Bronchial epithelial cell (primary cell): ENCODE results near the gene PHOX2A. TPM values are rescaled to one million over a fixed set of nuclear protein-coding genes. Genes with fewer than 3 reads are reported as not detected.
A peak's percentile ranks its signal among the peaks of the same experiment; 100 is the strongest.

ENCODE experiments used
- DNase-seq: peaks from one replicate; pipeline ENCODE4 v3.0.0-alpha.2; 2010; ENCODE audit warnings: low read depth
- FAIRE-seq: peaks from 2 replicates; lab custom pipeline; 2011; peaks lifted over from hg19 to GRCh38; lab: Jason Lieb, UNC
- H3K27me3 ChIP-seq: 2 replicates; pipeline ENCODE4 v1.5.1; 2011; ENCODE audit warnings: low read length; ENCODE audit not compliant: control insufficient read depth, insufficient read depth
- H3K36me3 ChIP-seq: 2 replicates; pipeline ENCODE4 v1.5.1; 2011; ENCODE audit warnings: low read length; ENCODE audit not compliant: control insufficient read depth, insufficient read depth
- H3K4me3 ChIP-seq: 2 replicates; pipeline ENCODE4 v1.5.1; 2011; ENCODE audit warnings: mild to moderate bottlenecking, low read depth, low read length, control low read depth
- total RNA-seq: library from RNA; depleted of rRNA; stranded (reverse); fragments of >200 nt; gene quantifications from 2 replicates; pipeline ENCODE4 v1.2.1, GENCODE V29; 2014
- TF ChIP-seq, protein P1 (sequence below): IDR thresholded peaks from 2 replicates; pipeline ENCODE4 v1.5.1; 2011; ENCODE audit warnings: mild to moderate bottlenecking, moderate library complexity, low read length, control low read depth, inconsistent platforms; ENCODE audit not compliant: insufficient read depth, severe bottlenecking

PHOX2A gene
- total RNA-seq, 1 donor from 2014 or later = not detected

GRCh38 chr11:72238492-72239312 is 5.3 kb downstream of the PHOX2A start:
- no peak for DNase-seq
- no peak overlapping the region for H3K4me3 ChIP-seq

DNA sequence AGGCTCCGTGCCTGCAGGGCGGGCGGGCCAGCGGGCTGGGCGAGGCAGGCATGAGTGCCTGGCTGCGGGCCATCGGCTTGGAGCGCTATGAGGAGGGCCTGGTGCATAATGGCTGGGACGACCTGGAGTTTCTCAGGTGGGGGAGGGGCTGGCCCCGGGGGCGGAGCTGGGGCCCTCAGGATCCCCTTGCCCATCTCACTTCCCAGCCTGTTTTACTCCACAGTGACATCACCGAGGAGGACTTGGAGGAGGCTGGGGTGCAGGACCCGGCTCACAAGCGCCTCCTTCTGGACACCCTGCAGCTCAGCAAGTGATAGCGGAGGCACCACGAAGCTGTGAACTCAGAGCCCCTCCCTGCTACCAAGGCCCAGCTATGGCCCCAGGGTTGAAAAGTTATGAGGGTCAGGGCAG is 5.9 kb downstream of the PHOX2A start:
- H3K27me3 ChIP-seq = peaks cover 20% of the 10 kb centered on the region
- TF ChIP-seq, protein P1, sequence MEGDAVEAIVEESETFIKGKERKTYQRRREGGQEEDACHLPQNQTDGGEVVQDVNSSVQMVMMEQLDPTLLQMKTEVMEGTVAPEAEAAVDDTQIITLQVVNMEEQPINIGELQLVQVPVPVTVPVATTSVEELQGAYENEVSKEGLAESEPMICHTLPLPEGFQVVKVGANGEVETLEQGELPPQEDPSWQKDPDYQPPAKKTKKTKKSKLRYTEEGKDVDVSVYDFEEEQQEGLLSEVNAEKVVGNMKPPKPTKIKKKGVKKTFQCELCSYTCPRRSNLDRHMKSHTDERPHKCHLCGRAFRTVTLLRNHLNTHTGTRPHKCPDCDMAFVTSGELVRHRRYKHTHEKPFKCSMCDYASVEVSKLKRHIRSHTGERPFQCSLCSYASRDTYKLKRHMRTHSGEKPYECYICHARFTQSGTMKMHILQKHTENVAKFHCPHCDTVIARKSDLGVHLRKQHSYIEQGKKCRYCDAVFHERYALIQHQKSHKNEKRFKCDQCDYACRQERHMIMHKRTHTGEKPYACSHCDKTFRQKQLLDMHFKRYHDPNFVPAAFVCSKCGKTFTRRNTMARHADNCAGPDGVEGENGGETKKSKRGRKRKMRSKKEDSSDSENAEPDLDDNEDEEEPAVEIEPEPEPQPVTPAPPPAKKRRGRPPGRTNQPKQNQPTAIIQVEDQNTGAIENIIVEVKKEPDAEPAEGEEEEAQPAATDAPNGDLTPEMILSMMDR = peak; percentile 92
- DNase-seq (peak; percentile 58), FAIRE-seq (no peak)
- H3K4me3 ChIP-seq = no peak overlapping the region
- H3K36me3 ChIP-seq = peaks cover 35% of the 10 kb centered on the region

More at GRCh38 chr11:72238492-72239312, 5.3 kb downstream of the PHOX2A start:
- FAIRE-seq = no peak
- TF ChIP-seq, protein P1 = no peak
- H3K36me3 ChIP-seq = peaks cover 29% of the 10 kb centered on the region
- peaks cover 26% of the 10 kb centered on the region for H3K27me3 ChIP-seq

GRCh38 chr11:72237112-72237931 is 6.7 kb downstream of the PHOX2A start:
- H3K36me3 ChIP-seq = peaks cover 42% of the 10 kb centered on the region
- peaks cover 18% of the 10 kb centered on the region for H3K27me3 ChIP-seq
- TF ChIP-seq, protein P1 = no peak
- FAIRE-seq (peak; percentile 40), DNase-seq (no peak)
- H3K4me3 ChIP-seq = no peak overlapping the region

DNA sequence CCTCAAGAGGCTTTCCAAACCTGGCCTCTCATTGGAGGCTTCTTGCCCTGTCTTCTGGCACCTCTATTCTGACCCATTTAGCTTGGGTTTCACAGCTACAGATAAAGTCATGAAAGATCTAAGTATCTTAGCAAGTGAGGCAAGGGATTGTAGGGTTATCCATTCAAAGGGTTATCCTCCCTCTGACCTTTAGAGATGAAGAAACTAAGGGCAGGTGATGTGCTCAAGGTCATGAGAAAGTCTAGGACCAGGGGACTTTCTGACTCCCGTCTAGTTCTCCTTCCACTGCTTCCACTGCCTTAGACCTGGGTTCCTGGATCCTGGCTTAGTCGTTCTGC is 7.2 kb downstream of the PHOX2A start:
- Histone ChIP-seq H3K27me3 (peaks cover 13% of the 10 kb centered on the region), H3K4me3 (no peak overlapping the region), H3K36me3 (peaks cover 48% of the 10 kb centered on the region)
- TF ChIP-seq, protein P1 = no peak
- DNase-seq (no peak), FAIRE-seq (no peak)

DNA sequence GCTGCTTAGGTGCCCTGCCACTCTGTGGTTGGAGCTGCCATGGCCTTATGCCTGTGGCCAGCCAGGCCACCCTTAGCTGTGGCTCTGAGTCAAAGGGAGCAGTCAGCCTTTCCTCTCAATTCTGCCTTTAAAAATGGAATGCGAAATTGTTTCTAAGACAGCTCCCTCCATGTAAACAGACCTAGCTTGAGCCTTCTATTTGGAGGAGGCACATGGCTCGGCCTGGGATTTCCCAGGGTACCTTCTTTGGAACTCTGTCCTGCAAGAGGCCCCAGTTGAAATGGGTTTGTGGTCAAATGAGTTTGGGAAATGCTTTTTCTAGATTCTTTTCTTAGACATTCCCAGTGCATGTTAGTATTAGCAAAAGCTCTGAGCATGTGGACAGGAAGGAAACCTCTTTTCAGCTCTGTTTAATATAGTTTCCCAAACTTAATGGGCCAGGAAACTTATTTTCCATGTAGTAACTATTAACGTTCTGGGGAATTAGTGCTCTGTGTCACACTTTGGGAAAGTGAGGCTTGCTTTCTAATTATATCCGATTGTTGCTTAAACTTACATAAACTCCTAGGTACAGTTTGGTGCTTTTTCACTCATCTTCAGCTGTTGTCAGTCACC is 7.8 kb downstream of the PHOX2A start:
- peaks cover 10% of the 10 kb centered on the region for H3K27me3 ChIP-seq
- peaks cover 53% of the 10 kb centered on the region for H3K36me3 ChIP-seq
- TF ChIP-seq, protein P1 = no peak
- FAIRE-seq (no peak), DNase-seq (no peak)
- no peak overlapping the region for H3K4me3 ChIP-seq
